Stimulated activated naive CD8-positive, alpha-beta T cell treated with anti-CD3 and anti-CD28 coated beads, Interleukin-15, Interleukin-2, amounts not matched to agents 100 ng/mL and 50 ng/mL, for 24 hours (primary cell): Measurements from ENCODE around the gene RNPEPL1.
"Not testable (repeated sequence)": the region's sequence is repeated elsewhere in the genome, so short reads cannot be mapped to it uniquely, and the experiment has no call there.

Experiments
- H3K27ac Mint-ChIP-seq: one replicate; pipeline ENCODE4 v1.8.0; 2021; ENCODE audit warnings: mild to moderate bottlenecking, mixed read lengths
- H3K27me3 Mint-ChIP-seq: one replicate; pipeline ENCODE4 v1.8.0; 2021; ENCODE audit warnings: mixed read lengths
- H3K36me3 Mint-ChIP-seq: one replicate; pipeline ENCODE4 v1.8.0; 2021; ENCODE audit warnings: low read depth, mixed read lengths
- H3K4me1 Mint-ChIP-seq: one replicate; pipeline ENCODE4 v1.8.0; 2021; ENCODE audit warnings: low read depth, mixed read lengths
- H3K4me3 Mint-ChIP-seq: one replicate; pipeline ENCODE4 v1.8.0; 2021; ENCODE audit warnings: mild to moderate bottlenecking, mixed read lengths
- H3K9me3 Mint-ChIP-seq: one replicate; pipeline ENCODE4 v1.8.0; 2021; ENCODE audit warnings: mixed read lengths

RNPEPL1 gene

GRCh38 chr2:240529344-240529999 is 38.8 kb upstream of the RNPEPL1 start:
- peaks cover 94% of the 10 kb centered on the region for H3K36me3 Mint-ChIP-seq
- H3K4me3 Mint-ChIP-seq: no peak overlapping the region
- no peak overlapping the region for H3K27ac Mint-ChIP-seq
- peaks cover 41% of the 10 kb centered on the region for H3K9me3 Mint-ChIP-seq
- H3K27me3 Mint-ChIP-seq: no peaks in the 10 kb centered on the region
- no peaks in the 10 kb centered on the region for H3K4me1 Mint-ChIP-seq

DNA sequence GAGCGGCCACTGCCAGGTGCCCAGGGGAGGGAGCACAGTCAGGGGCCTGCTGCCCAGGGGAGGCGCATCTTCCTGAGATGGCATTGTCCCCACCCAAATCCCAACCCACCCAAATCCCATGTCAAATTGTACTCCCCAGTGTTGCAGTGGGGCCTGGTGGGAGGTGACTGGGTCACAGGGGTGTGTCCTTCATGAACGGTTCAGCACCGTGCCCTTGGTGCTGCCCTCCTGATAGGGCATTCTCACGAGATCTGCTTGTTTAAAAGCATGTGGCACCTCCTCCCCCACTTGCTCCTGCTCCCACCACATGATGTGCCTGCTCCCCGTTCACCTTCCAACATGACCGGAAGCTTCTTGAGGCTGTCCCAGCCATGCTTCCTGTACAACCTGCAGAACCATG is 38.1 kb upstream of the RNPEPL1 start:
- peaks cover 94% of the 10 kb centered on the region for H3K36me3 Mint-ChIP-seq
- no peak overlapping the region for H3K27ac Mint-ChIP-seq
- no peak overlapping the region for H3K4me3 Mint-ChIP-seq
- no peaks in the 10 kb centered on the region for H3K4me1 Mint-ChIP-seq
- H3K9me3 Mint-ChIP-seq: peaks cover 35% of the 10 kb centered on the region
- no peaks in the 10 kb centered on the region for H3K27me3 Mint-ChIP-seq

DNA sequence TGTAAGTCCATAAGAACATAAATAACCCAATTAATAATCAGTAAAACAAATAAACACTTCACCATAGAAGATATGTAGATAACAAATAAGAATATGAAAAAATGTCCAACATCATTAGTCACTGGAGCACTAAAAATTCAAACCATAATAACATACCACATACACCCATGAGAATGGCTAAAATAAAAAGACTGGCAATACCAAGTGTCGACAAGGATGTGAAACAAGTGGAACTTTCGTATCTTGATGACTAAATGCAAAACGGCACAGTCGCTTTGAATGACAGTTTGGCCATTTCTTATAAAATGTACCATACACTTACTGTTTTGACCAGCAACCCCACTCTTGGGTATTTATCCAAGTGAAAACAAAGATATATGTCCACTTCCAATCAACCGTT is 37.2 kb upstream of the RNPEPL1 start:
- H3K27ac Mint-ChIP-seq: no peak overlapping the region
- H3K4me1 Mint-ChIP-seq: no peaks in the 10 kb centered on the region
- peaks cover 91% of the 10 kb centered on the region for H3K36me3 Mint-ChIP-seq
- H3K27me3 Mint-ChIP-seq: no peaks in the 10 kb centered on the region
- H3K4me3 Mint-ChIP-seq: no peak overlapping the region
- H3K9me3 Mint-ChIP-seq: peaks cover 31% of the 10 kb centered on the region

GRCh38 chr2:240532031-240532775 is 36.1 kb upstream of the RNPEPL1 start:
- H3K27me3 Mint-ChIP-seq: no peaks in the 10 kb centered on the region
- H3K4me1 Mint-ChIP-seq: no peaks in the 10 kb centered on the region
- no peak overlapping the region for H3K4me3 Mint-ChIP-seq
- H3K27ac Mint-ChIP-seq: no peak overlapping the region
- peaks cover 27% of the 10 kb centered on the region for H3K9me3 Mint-ChIP-seq
- peaks cover 81% of the 10 kb centered on the region for H3K36me3 Mint-ChIP-seq

- Mint-ChIP-seq H3K36me3 (peaks cover 60% of the 10 kb centered on the region), H3K27ac (no peak overlapping the region), H3K4me1 (no peaks in the 10 kb centered on the region), H3K4me3 (no peak overlapping the region), H3K27me3 (no peaks in the 10 kb centered on the region), H3K9me3 (peaks cover 5% of the 10 kb centered on the region)
Measured at GRCh38 chr2:240538031-240538780, 30.1 kb upstream of the RNPEPL1 start.

DNA sequence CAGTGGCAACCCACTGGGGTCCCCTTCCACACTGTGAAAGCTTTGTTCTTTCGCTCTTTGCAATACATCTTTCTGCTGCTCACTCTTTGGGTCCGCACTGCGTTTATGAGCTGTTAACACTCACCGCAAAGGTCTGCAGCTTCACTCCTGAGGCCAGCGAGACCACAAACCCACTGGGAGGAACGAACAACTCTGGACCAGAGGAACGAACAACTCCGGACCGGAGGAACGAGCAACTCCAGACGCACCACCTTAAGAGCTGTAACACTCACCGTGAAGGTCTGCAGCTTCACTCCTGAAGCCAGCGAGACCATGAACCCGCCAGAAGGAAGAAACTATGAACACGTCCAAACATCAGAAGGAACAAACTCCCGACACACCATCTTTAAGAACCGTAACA is 29.2 kb upstream of the RNPEPL1 start:
- peaks cover 55% of the 10 kb centered on the region for H3K36me3 Mint-ChIP-seq
- H3K4me3 Mint-ChIP-seq, H3K27me3 Mint-ChIP-seq, H3K27ac Mint-ChIP-seq, H3K9me3 Mint-ChIP-seq, H3K4me1 Mint-ChIP-seq: not testable (repeated sequence)

- Mint-ChIP-seq H3K9me3 (no peaks in the 10 kb centered on the region), H3K27ac (no peak overlapping the region), H3K4me3 (no peak overlapping the region), H3K36me3 (peaks cover 51% of the 10 kb centered on the region), H3K4me1 (no peaks in the 10 kb centered on the region), H3K27me3 (no peaks in the 10 kb centered on the region)
Measured at GRCh38 chr2:240539906-240540305, 28.4 kb upstream of the RNPEPL1 start.

- Mint-ChIP-seq H3K36me3 (peaks cover 45% of the 10 kb centered on the region), H3K27me3 (no peaks in the 10 kb centered on the region), H3K27ac (no peak overlapping the region), H3K4me3 (no peak overlapping the region), H3K9me3 (peaks cover 6% of the 10 kb centered on the region), H3K4me1 (peaks cover 10% of the 10 kb centered on the region)
Measured at GRCh38 chr2:240551288-240551687, 17.0 kb upstream of the RNPEPL1 start.

DNA sequence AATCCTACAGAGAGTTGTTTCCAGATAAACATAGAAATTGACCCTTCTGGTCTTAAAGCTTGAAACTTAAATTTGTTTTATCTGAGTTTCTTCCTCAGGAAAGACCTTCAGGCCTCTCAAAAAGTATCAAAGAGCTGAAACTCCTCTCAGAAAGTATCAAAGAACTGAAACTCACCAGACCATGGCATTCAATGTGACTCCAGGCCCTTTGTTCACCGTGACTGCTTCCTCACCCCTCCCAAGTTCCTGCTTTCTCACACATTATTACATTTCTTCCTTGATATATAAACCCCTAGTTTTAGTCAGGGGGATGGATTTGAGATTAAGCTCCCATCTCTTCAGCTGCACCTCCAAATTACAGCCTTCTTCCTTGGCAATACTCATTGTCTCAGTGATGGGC is 16.5 kb upstream of the RNPEPL1 start:
- Mint-ChIP-seq H3K36me3 (peaks cover 47% of the 10 kb centered on the region), H3K27me3 (no peaks in the 10 kb centered on the region), H3K4me1 (peaks cover 16% of the 10 kb centered on the region), H3K4me3 (no peak overlapping the region), H3K9me3 (peaks cover 6% of the 10 kb centered on the region), H3K27ac (peak overlapping the region; percentile 85)

DNA sequence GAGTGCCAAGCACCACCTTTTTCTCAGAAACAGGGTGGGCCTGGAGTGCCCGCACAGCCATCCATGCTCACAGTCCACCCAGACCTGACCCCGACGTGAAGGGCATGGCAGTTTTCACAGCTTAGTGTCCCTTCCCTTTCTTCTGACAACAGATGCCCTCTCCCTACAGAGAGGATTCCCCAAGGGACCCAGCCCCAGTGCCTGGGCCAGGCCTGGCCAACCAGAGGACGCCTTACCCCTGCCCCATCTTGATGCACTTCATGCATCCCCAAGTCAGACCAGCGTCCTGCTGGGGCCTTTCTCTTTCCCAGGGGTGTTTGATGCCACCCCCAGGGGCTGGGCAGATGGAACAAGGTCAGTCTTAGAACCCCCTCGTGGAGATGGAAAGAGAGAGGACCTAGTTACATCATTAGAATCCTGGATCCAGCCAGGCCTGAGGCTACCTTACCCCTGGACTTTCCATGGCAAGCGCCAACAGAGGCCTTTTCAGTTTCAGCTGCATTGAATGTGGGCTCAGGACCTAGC is 14.3 kb upstream of the RNPEPL1 start:
- peaks cover 32% of the 10 kb centered on the region for H3K4me1 Mint-ChIP-seq
- peaks cover 49% of the 10 kb centered on the region for H3K36me3 Mint-ChIP-seq
- no peaks in the 10 kb centered on the region for H3K27me3 Mint-ChIP-seq
- no peak overlapping the region for H3K27ac Mint-ChIP-seq
- H3K4me3 Mint-ChIP-seq: no peak overlapping the region
- H3K9me3 Mint-ChIP-seq: peaks cover 6% of the 10 kb centered on the region

GRCh38 chr2:240554767-240555493 is 13.4 kb upstream of the RNPEPL1 start:
- H3K4me1 Mint-ChIP-seq: peaks cover 41% of the 10 kb centered on the region
- peaks cover 58% of the 10 kb centered on the region for H3K36me3 Mint-ChIP-seq
- no peaks in the 10 kb centered on the region for H3K27me3 Mint-ChIP-seq
- no peak overlapping the region for H3K4me3 Mint-ChIP-seq
- H3K9me3 Mint-ChIP-seq: peaks cover 6% of the 10 kb centered on the region
- no peak overlapping the region for H3K27ac Mint-ChIP-seq

- Mint-ChIP-seq H3K4me1 (peaks cover 42% of the 10 kb centered on the region), H3K36me3 (peaks cover 54% of the 10 kb centered on the region), H3K4me3 (no peak overlapping the region), H3K27ac (no peak overlapping the region), H3K27me3 (no peaks in the 10 kb centered on the region), H3K9me3 (peaks cover 6% of the 10 kb centered on the region)
Measured at GRCh38 chr2:240555541-240556250, 12.6 kb upstream of the RNPEPL1 start.

DNA sequence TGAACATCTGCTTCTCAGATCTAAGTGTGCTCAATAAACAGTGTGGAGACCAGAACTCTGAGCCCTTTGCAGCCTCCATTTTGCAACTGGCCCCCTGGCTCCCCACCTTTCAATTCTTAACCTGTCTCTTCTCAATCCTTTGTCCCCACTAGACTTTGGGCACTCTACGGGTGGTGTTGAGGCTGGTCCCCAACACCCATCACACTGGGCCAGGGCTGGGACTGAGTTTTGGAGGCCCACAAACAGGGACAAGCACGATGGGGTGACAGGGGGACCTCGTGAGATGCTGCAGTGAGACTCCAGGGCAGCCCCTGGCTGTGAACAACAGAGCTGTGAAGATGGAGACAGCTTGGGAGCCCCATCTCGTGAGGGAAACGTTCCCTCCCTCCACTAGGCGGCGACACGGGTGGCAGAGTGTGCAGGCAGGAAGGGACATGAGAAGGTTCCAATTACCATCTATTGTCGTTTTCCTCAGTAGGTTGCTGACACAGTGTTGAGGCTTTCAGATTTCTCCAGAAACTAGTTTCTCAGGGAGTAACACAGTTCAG is 11.7 kb upstream of the RNPEPL1 start:
- peak overlapping the region; percentile 40 for H3K4me3 Mint-ChIP-seq
- no peaks in the 10 kb centered on the region for H3K27me3 Mint-ChIP-seq
- peaks cover 3% of the 10 kb centered on the region for H3K9me3 Mint-ChIP-seq
- peaks cover 48% of the 10 kb centered on the region for H3K36me3 Mint-ChIP-seq
- H3K4me1 Mint-ChIP-seq: peaks cover 47% of the 10 kb centered on the region
- no peak overlapping the region for H3K27ac Mint-ChIP-seq
